ENCODE results near the gene CADM1. TPM values are rescaled to one million over a fixed set of nuclear protein-coding genes. Genes with fewer than 3 reads are reported as not detected.

Gene CADM1
- total RNA-seq, 1 experiment from 2014 or later, result 0.79 TPM

DNA sequence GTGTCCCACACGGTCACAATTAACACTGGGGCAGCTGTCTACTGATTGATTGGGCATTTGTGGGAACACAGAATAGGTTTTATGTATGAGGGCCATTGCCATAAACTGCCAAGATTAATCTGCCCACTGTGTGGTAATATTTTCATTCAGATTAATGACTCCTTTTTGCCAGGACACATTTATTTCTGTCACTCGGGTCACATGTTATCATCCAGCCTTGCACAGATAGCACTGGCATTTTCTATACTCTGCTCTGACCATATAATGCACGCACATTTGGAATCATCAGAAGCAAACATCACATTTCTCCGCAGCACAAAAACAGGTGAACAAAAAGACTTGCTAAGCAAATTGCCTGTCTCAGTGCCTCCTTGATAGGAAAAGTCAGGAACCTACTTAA, 138.3 kb downstream of the CADM1 start:
- Histone ChIP-seq H3K9me3 (ENCODE audit: control insufficient read depth in 1 of 2, insufficient read depth in 1 of 2, low read depth in 1 of 2, low read length in 2 of 2) (peaks cover 4 to 17% of the 10 kb centered on the region in 2 experiments; a peak in 2 of 4 replicates), H3K36me3 (ENCODE audit: control insufficient read depth in 1 of 2, insufficient read depth in 2 of 2, low read length in 2 of 2) (no peaks in the 10 kb centered on the region), H3K4me1 (ENCODE audit: control insufficient read depth in 1 of 2, insufficient read depth in 2 of 2, low read length in 2 of 2) (no peaks in the 10 kb centered on the region), H3K4me3 (replicated peaks in 1 of 2; ENCODE audit: low read depth in 1 of 2, low read length in 2 of 2) (no peak overlapping the region), H3K79me2 (ENCODE audit: insufficient read depth, low read length) (no peaks in the 10 kb centered on the region), H4K20me1 (ENCODE audit: insufficient read depth) (no peaks in the 10 kb centered on the region), H2AFZ (ENCODE audit: low read depth, low read length, poor library complexity, severe bottlenecking) (no peak overlapping the region), H3K4me2 (ENCODE audit: low read length) (no peak overlapping the region), H3K27ac (ENCODE audit: low read depth, low read length) (no peak overlapping the region), H3K9me2 (ENCODE audit: insufficient read depth) (no peaks in the 10 kb centered on the region), H3K27me3 (ENCODE audit: insufficient read depth, low read length) (no peaks in the 10 kb centered on the region), H3K9ac (ENCODE audit: low read length) (no peak overlapping the region)
- ChIA-PET POLR2A (no interaction called here), RAD21 (ENCODE audit: low non-redundant PET in 1 of 2, low total read pairs in 2 of 2, uncharacterized antibody in 2 of 2, unreplicated experiment in 2 of 2) (no interaction called here), CTCF (no interaction called here)
- no TSS peak for BruUV-seq (replicated peaks)
- intact Hi-C loops (cut with micrococcal nuclease), result no loop called here
- DNase-seq (ENCODE audit: low read depth, low spot score), result no peak
- ATAC-seq, result no peak
- no peak for TF ChIP-seq POLR2AphosphoS5 (IDR thresholded peaks at IDR 0.05; ENCODE audit: low read depth, low read length)
- no peak for TF ChIP-seq JUND (IDR thresholded peaks at IDR 0.05)
- no peak for TF ChIP-seq RAD21 (IDR thresholded peaks at IDR 0.05; ENCODE audit: low read depth)
- TF ChIP-seq YY1 (IDR thresholded peaks at IDR 0.05; ENCODE audit: extremely low read depth, insufficient replicate concordance, low read depth, low read length), result no peak
- TF ChIP-seq, protein P1, sequence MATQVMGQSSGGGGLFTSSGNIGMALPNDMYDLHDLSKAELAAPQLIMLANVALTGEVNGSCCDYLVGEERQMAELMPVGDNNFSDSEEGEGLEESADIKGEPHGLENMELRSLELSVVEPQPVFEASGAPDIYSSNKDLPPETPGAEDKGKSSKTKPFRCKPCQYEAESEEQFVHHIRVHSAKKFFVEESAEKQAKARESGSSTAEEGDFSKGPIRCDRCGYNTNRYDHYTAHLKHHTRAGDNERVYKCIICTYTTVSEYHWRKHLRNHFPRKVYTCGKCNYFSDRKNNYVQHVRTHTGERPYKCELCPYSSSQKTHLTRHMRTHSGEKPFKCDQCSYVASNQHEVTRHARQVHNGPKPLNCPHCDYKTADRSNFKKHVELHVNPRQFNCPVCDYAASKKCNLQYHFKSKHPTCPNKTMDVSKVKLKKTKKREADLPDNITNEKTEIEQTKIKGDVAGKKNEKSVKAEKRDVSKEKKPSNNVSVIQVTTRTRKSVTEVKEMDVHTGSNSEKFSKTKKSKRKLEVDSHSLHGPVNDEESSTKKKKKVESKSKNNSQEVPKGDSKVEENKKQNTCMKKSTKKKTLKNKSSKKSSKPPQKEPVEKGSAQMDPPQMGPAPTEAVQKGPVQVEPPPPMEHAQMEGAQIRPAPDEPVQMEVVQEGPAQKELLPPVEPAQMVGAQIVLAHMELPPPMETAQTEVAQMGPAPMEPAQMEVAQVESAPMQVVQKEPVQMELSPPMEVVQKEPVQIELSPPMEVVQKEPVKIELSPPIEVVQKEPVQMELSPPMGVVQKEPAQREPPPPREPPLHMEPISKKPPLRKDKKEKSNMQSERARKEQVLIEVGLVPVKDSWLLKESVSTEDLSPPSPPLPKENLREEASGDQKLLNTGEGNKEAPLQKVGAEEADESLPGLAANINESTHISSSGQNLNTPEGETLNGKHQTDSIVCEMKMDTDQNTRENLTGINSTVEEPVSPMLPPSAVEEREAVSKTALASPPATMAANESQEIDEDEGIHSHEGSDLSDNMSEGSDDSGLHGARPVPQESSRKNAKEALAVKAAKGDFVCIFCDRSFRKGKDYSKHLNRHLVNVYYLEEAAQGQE (IDR thresholded peaks at IDR 0.05; ENCODE audit: low read depth), result no peak
- TF ChIP-seq CEBPB (IDR thresholded peaks at IDR 0.05; ENCODE audit: low read depth), result no peak
- no peak for TF ChIP-seq FOSL1 (IDR thresholded peaks at IDR 0.05; ENCODE audit: low read depth)
- no peak for TF ChIP-seq EZH2phosphoT487 (IDR thresholded peaks at IDR 0.05; ENCODE audit: borderline replicate concordance)
- TF ChIP-seq CBX3 (IDR thresholded peaks at IDR 0.05; ENCODE audit: low read depth), result no peak
- no peak for TF ChIP-seq EGR1 (IDR thresholded peaks at IDR 0.05; ENCODE audit: low read depth)
- TF ChIP-seq SP1 (IDR thresholded peaks at IDR 0.05; ENCODE audit: low read depth), result no peak
- TF ChIP-seq SIN3A (IDR thresholded peaks at IDR 0.05; ENCODE audit: low read depth), result no peak
- TF ChIP-seq ZNF274 (IDR thresholded peaks at IDR 0.05; ENCODE audit: low read depth, low read length), result no peak
- TF ChIP-seq SRF (IDR thresholded peaks at IDR 0.05; ENCODE audit: low read depth), result no peak
- TF ChIP-seq, protein P2, sequence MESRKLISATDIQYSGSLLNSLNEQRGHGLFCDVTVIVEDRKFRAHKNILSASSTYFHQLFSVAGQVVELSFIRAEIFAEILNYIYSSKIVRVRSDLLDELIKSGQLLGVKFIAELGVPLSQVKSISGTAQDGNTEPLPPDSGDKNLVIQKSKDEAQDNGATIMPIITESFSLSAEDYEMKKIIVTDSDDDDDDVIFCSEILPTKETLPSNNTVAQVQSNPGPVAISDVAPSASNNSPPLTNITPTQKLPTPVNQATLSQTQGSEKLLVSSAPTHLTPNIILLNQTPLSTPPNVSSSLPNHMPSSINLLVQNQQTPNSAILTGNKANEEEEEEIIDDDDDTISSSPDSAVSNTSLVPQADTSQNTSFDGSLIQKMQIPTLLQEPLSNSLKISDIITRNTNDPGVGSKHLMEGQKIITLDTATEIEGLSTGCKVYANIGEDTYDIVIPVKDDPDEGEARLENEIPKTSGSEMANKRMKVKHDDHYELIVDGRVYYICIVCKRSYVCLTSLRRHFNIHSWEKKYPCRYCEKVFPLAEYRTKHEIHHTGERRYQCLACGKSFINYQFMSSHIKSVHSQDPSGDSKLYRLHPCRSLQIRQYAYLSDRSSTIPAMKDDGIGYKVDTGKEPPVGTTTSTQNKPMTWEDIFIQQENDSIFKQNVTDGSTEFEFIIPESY (IDR thresholded peaks at IDR 0.05; ENCODE audit: extremely low read depth, insufficient replicate concordance, low read length), result no peak
- TF ChIP-seq, protein P3, sequence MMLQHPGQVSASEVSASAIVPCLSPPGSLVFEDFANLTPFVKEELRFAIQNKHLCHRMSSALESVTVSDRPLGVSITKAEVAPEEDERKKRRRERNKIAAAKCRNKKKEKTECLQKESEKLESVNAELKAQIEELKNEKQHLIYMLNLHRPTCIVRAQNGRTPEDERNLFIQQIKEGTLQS (IDR thresholded peaks at IDR 0.05), result no peak
- TF ChIP-seq, protein P4, sequence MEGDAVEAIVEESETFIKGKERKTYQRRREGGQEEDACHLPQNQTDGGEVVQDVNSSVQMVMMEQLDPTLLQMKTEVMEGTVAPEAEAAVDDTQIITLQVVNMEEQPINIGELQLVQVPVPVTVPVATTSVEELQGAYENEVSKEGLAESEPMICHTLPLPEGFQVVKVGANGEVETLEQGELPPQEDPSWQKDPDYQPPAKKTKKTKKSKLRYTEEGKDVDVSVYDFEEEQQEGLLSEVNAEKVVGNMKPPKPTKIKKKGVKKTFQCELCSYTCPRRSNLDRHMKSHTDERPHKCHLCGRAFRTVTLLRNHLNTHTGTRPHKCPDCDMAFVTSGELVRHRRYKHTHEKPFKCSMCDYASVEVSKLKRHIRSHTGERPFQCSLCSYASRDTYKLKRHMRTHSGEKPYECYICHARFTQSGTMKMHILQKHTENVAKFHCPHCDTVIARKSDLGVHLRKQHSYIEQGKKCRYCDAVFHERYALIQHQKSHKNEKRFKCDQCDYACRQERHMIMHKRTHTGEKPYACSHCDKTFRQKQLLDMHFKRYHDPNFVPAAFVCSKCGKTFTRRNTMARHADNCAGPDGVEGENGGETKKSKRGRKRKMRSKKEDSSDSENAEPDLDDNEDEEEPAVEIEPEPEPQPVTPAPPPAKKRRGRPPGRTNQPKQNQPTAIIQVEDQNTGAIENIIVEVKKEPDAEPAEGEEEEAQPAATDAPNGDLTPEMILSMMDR (IDR thresholded peaks at IDR 0.05 in 2 of 3, conservative IDR thresholded peaks at IDR 0.05 in 1 of 3; ENCODE audit: borderline replicate concordance in 1 of 3, insufficient read depth in 1 of 3, low read depth in 2 of 3, low read length in 2 of 3), result no peak
- TF ChIP-seq TCF7L2 (IDR thresholded peaks at IDR 0.05; ENCODE audit: borderline replicate concordance, extremely low read depth, insufficient read depth, insufficient read length), result no peak
- TF ChIP-seq, protein P5, sequence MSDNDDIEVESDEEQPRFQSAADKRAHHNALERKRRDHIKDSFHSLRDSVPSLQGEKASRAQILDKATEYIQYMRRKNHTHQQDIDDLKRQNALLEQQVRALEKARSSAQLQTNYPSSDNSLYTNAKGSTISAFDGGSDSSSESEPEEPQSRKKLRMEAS (IDR thresholded peaks at IDR 0.05), result no peak
- no peak for TF ChIP-seq EZH2 (IDR thresholded peaks at IDR 0.05)

Data from HCT116 (cell line).